HG03460 (cell line): ENCODE results near the gene BTBD2.
A peak's percentile ranks its signal among the peaks of the same experiment; 100 is the strongest.

Experiments used
- ATAC-seq: cut with Tn5 transposase; IDR thresholded peaks from one replicate; pipeline ENCODE4 v1.9.1; 2021; ENCODE audit not compliant: unreplicated experiment

BTBD2 gene

GRCh38 chr19:2050991-2051772 is 35.7 kb upstream of the BTBD2 start, which contains the start of gene MKNK2:
Gene MKNK2 (minus strand): TSS chr19:2051244. CDS start chr19:2050851, 393 bp downstream.
- no peak for ATAC-seq

- ATAC-seq = no peak
Observed at GRCh38 chr19:2050349-2050990, 35.0 kb upstream of the BTBD2 start.

GRCh38 chr19:2049741-2050348 is 34.3 kb upstream of the BTBD2 start:
- ATAC-seq = no peak

- no peak for ATAC-seq
Observed at GRCh38 chr19:2048959-2049740, 33.6 kb upstream of the BTBD2 start.

GRCh38 chr19:2048104-2048958 is 32.8 kb upstream of the BTBD2 start:
- ATAC-seq = no peak

DNA sequence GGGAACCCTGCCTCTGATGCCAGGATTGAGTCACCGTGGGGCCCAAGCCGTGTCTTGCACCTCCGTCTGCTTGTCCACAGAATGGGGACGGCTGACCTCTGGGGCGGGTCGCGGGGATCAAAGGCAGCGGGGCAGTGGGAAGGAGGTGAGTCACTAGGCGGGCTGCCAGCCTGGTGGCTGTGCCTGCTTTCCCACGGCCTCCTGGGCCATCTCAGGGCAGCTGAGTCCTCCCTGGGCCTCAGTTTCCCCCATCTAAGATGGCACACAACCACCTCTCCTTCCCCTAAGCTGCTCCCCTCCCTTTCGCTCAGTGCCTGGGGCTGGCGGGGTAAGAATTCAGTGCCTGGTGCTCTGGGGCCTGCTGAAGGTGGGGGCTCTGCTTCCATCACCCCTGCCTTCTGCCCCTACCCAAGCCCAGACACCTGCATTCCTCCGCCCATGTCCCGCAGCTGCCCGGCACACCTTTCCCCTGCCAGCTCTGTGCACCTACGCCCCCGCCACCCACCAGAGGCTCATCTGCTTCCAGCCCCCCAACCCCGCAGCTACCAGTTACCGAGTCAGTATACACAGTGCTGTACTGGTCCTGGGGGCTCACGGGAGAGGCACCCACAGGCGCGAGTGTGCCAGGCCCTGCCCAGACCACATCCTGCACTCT is 32.1 kb upstream of the BTBD2 start:
- no peak for ATAC-seq

- ATAC-seq = no peak
Observed at GRCh38 chr19:2047076-2047448, 31.5 kb upstream of the BTBD2 start.

DNA sequence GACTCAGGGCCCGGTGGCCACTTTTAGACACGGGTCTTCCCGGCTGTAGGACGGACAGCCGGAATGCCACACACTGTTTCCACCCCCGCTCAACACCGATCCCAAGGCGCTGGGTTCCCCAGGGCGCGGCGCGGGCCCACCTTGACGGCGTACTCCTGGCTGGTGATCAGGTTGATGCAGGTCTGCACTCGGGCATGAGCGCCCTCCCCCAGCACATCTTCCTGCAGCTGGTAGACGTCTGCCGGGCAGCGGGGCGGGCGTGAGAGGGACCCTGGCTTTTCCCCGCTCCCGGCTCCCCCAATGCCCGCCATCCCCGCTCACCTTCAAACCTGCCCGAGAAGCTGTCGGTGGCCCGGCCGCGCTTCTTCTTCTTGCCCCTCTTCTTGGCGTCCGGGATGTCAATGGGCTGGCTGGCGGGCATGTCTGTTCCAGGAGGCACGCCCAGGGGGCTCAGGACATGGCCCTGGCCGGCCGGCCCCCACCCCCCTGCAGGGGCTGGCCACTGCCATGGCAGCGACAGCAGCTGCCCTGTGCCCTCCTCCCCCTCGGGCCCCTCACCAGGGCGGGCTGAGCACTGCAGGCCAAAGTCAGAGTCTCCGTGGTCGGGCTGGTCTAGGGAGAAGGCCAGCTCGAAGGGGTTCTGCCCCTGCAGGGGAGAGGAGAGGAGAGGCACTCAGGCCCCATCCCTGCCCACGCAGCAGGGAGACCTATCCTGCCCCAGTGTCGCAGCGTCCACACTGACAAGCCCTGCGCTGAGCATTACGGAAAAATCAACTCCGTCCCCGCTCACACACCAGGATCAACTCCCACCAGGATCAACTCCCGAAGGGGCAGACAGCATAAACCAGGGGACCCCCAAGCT is 30.8 kb upstream of the BTBD2 start:
- ATAC-seq = no peak

DNA sequence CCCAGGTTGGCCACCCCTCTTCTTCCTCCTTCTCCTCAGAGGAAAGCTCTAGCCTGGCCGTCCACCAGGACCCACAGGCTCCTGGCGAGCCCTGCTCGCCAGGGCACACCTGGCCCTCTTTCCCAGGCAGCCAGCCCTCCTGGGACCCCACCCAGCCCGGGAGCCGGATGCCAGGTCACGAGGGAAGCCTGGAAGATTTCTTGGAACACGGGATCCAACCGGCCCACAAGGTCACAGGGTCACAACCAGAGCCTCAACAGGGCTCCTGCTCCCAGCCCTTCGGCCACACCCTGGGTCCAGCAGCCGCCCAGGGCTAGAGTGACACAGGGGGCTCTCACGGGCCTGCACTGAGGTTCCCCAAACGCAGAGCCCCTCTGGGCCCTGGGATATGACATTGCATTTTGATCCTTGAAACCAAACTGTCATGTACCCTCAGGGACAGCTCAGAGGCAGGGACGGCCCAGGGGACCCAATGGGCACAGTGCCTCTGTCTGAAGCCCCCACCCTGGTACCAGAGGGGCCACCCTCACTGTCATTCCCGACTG is 30.1 kb upstream of the BTBD2 start:
- ATAC-seq = no peak

DNA sequence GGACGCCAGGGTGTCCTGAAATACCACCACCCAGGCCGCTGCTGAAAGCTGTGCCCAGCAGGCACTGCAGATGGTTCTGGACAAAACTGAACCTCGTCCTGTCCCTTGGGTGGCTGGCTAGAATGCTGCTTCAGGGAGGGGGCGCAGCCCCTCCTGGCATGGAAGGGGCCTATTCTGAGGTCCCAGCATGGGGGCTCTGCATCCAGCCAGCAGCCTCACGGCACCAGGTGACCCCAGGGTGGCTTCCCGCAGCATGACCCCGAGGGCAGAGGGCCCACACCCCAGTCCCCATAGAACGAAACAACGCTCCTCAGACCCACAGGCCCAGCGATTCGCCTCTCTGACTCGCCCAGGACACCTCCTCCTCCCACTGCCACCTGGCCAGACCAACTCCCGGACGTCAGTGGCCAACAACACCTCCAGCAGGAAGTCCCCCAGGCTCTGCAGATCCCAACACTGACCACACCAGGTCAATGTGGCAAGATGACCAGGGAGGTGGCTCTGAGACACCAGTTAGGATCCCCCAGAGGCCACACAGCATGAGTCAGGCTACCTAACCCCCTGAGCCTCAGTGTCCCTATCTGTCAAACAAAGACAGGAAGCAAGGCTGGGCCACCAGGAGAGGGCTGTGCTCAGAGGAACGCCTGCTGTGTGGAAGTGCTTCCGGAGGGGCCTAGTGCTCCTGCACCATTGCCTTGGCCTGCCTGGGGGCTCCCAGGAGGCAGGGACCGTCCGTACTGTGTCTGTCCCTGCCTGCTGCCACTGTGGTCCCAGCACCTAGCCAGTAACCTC is 29.4 kb upstream of the BTBD2 start:
- no peak for ATAC-seq

DNA sequence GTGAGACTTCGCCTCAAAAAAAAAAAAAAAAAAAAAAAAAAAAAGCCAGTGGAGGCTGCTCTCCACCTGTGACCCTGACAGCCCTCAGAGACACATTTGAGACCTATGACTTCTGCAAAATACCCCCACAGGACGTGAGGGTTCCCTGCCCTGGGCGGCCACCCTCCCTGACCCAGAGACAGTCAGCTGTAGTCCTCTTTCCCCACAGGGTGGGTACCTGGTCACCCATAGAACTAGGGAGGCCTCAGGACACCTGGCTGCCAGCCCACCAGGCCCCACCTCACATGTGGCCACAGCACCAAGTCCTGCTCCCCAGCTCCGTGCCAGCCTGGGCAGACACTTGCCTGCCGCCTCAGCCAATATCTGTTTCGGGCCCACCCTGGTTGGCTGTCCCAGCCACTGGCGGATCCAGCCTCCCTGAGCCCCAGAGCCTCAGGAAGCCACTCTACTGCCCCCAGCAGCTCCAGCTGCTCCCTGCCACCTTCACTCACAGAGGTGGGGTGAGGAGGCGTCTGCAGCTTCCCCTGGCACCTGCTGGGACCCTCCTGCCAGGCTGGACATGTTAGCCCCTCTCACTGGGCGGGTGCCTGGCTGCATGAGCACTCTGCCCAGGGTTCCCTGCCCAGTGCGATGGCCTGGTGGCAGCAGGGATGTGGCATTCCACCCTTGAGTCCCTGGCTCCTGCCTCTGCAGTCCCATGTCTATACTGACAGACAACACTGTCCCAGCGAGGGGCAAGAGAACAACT is 28.6 kb upstream of the BTBD2 start:
- ATAC-seq = no peak

- ATAC-seq = no peak
Observed at GRCh38 chr19:2043251-2043641, 27.7 kb upstream of the BTBD2 start.

- no peak for ATAC-seq
Observed at GRCh38 chr19:2042485-2043250, 27.2 kb upstream of the BTBD2 start.

DNA sequence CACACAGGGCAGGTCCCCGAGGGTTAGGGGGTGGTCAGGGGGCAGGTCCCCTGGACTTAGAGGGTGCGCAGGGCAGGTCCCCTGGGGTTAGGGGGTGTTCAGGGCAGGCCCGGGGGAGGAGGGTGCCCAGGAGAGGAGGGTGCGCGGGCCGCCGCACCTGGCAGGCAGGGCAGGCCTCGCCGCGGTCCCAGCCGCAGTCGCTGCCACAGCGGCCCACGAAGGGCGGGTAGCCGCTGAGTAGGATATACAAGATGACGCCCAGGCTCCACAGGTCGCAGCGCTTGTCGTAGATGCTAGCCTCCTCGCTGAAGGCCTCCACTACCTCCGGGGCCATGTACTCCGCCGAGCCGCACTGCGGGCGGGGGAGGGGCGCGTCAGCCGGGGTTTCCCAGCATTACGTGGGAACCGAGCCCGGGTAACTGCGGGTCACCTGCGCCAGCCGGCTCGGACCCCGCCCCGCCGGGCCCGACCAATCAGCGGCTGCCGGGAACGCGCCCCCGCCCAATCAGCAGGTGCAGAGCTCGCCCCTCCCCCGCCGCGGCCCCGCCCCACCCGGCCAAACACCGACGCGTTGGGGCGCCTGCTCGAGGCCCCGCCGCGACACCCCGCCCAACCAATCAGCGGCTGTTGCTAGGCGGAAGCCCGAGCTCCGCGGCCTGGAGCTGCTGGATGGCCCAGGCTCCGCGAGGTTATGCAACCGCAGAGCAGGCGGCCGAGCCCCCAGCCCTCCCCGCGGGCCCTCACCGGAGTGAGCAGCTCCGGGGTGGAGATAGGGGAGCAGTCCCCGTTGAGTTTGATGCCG is 26.4 kb upstream of the BTBD2 start:
- peak; percentile 61 for ATAC-seq

- no peak for ATAC-seq
Observed at GRCh38 chr19:2041433-2041682, 25.8 kb upstream of the BTBD2 start.
